GOT3 (cell line): ENCODE results near the gene OR5K3.
"Not testable (repeated sequence)": the region's sequence is repeated elsewhere in the genome, so short reads cannot be mapped to it uniquely, and the experiment has no call there.

Experiments
- DNase-seq: peaks from one replicate; lab custom pipeline; 2025; ENCODE audit warnings: mixed read lengths; lab: John Stamatoyannopoulos, UW

OR5K3 gene, protein sequence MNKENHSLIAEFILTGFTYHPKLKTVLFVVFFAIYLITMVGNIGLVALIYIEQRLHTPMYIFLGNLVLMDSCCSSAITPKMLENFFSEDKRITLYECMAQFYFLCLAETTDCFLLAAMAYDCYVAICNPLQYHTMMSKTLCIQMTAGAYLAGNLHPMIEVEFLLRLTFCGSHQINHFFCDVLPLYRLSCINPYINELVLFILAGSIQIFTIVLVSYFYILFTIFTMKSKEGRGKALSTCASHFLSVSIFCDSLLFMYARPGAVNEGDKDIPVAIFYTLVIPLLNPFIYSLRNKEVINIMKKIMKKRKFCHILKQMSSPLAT

GRCh38 chr3:98390366-98390765, at the start of gene OR5K3:
Gene OR5K3, plus strand, starts transcription at chr3:98390666. Its CDS starts 0 bp downstream, at chr3:98390666.
- DNase-seq: no peak

DNA sequence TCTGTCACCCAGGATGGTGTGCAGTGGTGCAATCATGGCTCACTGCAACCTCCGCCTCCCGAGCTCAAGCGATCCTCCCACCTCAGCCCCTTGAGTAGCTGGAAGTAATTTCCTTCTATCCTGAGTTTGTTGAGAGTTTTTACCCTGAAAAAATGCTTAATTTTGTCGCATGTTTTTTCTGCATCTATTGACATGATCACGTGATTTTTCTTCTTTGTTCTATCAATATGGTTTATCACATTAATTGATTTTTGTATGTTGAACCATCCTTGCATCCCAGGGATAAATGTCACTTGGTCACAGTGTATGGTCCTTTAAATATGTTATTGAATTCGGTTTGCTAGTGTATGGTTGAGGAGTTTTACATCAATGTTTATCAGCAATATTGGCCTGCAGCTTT, 48.7 kb upstream of the OR5K3 start:
- DNase-seq: no peak

GRCh38 chr3:98343647-98344507, 46.6 kb upstream of the OR5K3 start:
- DNase-seq: no peak

DNA sequence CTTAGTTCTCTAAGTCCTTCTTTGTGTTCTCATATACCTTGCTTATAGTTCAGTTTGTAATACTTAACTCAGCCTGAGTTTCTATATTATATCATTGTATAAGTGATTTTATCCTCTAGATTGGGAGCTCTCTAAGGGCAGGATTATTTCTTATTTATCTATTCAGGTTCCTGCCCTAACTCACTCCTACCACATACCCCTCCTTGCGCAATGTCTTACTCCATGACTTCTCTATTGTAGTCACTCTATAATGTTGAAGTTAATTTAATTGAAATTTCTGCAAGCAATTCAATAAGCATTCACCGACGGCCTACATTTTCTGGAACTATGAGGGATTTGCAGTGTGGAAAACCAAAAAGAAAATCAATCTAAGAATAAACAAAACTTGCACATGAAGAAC, 40.4 kb upstream of the OR5K3 start:
- DNase-seq: no peak

DNA sequence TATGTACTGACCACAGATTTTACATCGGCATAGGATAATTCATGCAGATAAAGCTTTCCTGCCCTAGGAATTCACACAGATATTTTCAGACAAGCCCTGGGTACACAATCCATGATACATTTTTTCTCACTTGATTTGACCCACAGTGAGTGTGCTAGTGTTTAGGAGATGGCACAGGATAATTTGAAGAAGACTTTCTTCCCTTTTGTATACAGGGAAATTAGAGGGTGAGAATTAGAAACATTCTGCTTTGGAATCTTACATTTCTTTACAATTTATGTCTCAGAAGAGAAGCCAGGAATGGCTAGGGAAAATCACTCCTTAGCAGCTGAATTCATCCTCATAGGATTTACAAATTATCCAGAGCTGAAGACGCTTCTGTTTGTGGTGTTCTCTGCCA, 36.9 kb upstream of the OR5K3 start, which contains the start of gene OR5K4:
Gene OR5K4 (plus strand): TSS at position 301 of the 400 bp plus-strand sequence. CDS start 0 bp downstream, at position 301.
- no peak for DNase-seq

DNA sequence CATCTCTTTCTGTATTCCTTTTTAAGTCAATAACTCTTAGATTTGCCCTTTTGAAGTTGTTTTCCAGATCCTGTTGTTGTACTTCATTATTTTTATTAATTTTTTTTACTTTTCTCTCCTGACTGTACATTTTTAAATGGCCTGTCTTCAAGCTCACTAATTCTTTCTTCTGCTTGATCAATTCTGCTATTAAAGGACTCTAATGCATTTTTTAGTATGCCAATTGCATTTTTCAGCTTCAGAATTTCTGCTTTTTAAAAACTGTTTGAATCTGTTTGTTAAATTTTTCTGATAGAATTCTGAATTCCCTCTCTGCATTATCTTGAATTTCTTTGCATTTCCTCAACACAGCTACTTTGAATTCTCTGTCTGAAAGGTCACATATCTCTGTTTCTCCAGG, 31.2 kb upstream of the OR5K3 start:
- DNase-seq: no peak

DNA sequence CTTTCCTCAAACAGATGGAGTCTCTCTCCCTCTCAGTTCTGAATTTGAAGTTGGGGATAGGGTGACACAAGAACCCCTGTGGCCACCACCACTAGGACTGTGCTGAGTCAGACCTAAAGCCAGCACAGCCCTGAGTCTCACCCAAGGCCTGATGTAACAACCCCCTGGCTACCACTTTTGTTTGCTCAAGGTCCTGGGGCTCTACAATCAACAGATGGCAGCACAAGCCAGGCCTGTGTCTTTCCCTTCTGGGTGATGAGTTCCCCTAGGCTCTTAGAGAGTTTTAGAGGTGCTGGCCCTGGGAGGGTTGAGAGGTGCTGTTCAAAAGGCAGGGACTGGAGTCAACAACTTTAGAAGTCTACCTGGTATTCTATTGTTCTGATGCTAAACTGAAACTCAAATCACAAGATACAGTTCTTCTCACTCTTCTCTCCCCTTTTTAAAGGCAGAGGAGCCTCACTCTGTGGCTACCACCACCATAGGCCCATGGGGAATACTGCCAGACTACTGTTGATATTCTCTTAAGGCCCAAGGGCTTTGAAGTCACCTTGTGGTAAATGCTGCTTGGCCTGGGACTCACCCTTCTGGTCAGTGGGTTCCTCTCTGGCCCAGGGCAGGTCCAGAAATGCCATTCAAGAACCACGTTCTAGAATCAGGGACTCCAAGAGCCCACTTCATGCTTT, 30.3 kb upstream of the OR5K3 start:
- no peak for DNase-seq

DNA sequence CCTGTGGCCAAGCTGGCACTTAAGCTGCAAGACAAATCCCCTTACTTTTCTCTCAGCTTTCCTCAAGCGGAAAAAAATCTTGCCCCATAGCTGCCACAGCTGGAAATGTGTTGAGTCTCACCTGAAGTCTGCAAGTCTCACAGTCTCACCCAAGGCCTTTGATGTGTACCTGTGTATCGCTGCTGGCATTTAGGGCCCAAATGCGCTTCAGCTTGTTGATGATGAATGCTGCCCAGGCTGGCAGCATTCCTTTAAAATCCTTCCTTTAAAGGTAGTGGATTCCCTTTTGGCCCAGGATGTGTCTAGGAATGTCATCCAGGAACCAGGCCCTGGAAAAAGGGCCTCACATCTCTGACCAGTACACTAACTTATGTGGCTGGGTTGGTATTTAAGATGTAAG, 29.8 kb upstream of the OR5K3 start:
- no peak for DNase-seq

GRCh38 chr3:98361289-98361688, 29.2 kb upstream of the OR5K3 start:
- DNase-seq: no peak

DNA sequence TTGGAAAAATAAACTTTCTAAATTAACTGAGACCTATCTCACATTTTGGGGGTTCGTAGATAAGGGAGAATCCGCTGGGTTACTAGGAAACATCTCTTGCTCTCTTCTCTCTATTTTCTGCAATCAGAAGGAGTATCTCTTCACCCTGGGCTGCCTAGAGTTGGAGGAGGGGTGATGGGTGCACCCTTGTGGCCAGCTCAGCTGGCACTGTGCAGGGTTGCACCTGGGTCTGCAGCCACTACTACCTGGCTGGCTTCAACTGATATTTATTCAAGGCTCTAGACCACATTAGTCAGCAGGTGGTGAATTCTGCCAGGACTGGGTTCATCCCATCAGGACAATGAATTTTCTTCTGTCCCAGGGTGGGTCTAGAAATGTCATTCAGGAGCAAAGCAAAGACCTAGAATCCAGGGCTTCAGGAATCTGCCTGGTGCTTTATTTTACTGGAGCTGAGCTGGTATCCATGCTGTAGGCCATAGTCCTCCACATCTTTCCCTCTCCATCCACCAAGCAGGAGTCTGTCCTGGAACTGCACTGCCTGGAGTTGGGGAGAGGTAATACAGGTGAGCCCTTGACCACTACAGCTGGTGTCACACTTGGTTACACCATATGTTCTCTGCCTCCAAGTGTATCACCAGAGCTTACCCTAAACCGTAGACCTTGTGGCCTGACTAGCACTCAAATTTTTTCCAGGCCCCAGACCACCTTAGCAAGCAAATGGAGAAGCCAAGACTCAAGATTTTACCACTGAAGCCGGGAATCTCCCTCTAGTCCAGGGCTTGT, 22.8 kb upstream of the OR5K3 start:
- no peak for DNase-seq

GRCh38 chr3:98371186-98371585, 19.3 kb upstream of the OR5K3 start:
- DNase-seq: no peak

GRCh38 chr3:98371853-98372252, 18.6 kb upstream of the OR5K3 start:
- no peak for DNase-seq

GRCh38 chr3:98372445-98372844, 18.0 kb upstream of the OR5K3 start:
- no peak for DNase-seq

DNA sequence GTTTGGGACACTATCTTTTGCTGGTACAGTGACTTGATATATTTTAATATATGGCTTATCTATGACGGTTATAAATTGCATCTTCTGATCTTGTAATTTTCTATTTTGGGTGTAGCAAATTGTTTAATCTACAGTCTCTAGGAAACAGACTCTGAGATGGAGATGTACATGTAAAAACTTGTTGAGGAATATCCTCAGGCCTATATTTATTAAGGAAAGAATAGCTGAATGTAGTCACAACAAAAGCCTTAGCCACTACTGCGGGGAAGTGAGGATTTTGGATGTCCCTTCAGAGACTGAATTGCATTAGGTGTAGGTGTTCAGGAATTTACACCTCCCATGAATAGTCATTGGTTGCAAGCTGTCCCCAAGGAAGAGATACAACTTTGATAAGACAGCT, 13.8 kb upstream of the OR5K3 start:
- DNase-seq: no peak

DNA sequence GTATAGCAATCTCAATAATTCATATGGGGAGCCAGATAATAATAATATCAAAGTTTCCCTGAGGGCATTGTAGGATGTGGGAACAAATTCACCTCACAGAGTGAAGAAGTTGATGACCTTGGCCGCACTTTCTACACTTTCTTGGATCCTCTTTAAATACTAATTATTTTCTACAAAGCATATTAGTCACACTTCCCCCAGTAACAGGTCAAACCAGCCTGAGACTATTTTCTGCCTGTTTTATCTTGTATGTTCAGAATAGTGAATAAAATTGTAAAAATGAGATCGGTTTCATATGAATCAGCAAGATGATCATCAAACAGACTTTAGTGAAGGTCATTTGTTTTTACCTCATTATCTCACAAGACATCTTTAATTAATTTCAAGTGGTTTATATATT, 2.3 kb upstream of the OR5K3 start:
- no peak for DNase-seq

GRCh38 chr3:98395101-98395500, 4.6 kb downstream of the OR5K3 start:
- DNase-seq: no peak

GRCh38 chr3:98396482-98396881, 6.0 kb downstream of the OR5K3 start:
- DNase-seq: not testable (repeated sequence)

- no peak for DNase-seq
These were observed 8.0 kb downstream of the OR5K3 start for GRCh38 chr3:98398513-98398912.

DNA sequence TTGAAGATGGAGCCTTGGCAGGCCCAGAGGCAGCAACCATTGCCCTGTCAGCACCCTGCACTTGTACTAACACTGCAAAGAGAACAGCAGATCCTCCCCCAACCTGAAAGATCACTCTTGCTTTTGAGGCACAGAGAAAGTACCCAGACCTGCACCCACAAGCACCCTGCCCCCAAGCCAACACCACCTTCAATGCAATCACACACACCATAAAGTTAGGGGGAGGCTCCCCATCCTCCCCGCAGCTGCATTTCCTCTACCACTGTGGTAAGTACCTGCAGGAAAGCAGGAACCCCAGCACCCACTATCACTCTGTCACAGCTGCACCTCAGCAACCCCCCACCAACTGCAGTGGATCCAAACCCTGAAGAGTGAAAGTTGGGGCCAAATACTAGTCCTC, 12.0 kb downstream of the OR5K3 start:
- no peak for DNase-seq

GRCh38 chr3:98404010-98404409, 13.5 kb downstream of the OR5K3 start:
- DNase-seq: no peak

DNA sequence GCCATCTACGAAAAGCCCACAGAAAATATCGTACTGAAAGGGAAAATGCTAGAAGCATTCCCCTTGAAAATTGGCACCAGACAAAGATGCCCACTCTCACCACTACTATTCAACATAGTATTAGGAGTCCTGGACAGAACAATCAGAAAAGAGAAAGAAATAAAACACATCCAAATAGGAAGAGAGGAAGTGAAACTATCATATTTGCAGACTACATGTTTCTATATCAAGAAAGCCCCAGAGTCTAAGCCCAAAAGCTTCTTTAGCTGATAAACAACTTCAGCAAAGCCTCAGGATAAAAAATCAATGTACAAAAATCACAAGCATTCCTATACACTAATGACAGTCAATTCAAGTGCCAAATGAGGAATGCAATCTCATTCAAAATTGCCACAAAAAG, 15.6 kb downstream of the OR5K3 start:
- no peak for DNase-seq

DNA sequence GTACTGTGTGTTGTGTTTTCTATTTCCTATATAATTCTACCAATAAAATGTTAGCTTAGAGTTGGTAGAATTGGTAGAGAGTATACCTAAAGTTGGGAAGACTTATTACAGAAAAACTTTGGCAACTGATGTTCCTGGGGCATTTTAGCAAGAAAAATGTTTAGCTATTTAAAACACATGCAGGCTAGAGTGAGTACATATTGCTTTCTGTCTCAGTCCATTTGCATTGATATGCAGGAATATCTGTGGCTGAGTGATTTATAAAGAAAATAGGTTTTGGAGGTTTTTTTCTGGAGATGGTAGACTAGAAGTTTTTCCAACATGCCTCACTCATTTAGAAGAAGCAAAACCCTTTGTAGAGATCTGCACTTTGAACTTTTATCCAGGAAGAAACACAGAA, 42.1 kb downstream of the OR5K3 start:
- DNase-seq: no peak
